Dedifferentiated amniotic fluid mesenchymal stem cell (primary cell): ENCODE results near the gene PLA2G4B.

Experiments
- DNase-seq: peaks from one replicate; pipeline ENCODE4 v3.0.0-alpha.2; 2016; ENCODE audit errors: extremely low spot score

PLA2G4B gene

DNA sequence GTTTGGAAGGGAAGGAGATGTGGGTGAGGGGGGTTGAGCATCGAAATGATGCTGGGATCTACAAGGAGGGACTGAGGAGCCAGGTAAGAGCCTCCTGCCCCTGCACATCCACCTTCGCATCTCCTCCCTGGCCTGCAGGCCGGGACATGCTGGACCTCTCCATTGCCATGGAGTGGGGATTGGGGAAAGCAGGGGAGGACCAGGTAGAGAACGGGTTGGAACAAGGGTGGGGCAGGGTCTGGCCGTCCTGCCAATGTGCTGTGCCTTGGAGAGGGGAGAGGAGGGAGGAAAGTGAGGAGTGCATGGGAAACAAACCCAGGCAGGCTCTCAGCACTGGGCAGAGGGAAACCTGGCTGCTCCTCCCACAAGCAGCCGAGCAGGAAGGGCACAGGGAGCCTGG, 10.6 kb downstream of the PLA2G4B start:
- DNase-seq: no peak

DNA sequence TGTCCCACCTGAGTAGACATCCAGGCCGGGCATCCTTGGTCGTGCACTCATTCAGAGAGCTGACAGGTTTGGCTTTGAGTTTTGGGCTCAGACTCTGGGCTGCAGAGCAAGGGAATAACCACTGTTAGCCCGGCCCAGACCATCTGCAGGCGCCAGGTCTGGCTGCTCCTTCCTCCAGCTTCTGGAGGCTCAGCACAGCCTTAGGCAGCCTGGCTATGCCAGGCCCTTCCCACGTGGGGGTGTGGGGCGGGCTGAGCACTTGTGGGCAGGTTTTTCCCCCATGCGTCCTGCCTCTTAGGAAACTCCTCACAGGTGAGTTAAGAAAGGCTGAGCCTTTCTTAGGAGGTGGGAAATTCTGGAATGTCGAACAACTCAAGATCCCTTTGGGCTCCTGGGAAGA, 11.2 kb downstream of the PLA2G4B start:
- DNase-seq: no peak

DNA sequence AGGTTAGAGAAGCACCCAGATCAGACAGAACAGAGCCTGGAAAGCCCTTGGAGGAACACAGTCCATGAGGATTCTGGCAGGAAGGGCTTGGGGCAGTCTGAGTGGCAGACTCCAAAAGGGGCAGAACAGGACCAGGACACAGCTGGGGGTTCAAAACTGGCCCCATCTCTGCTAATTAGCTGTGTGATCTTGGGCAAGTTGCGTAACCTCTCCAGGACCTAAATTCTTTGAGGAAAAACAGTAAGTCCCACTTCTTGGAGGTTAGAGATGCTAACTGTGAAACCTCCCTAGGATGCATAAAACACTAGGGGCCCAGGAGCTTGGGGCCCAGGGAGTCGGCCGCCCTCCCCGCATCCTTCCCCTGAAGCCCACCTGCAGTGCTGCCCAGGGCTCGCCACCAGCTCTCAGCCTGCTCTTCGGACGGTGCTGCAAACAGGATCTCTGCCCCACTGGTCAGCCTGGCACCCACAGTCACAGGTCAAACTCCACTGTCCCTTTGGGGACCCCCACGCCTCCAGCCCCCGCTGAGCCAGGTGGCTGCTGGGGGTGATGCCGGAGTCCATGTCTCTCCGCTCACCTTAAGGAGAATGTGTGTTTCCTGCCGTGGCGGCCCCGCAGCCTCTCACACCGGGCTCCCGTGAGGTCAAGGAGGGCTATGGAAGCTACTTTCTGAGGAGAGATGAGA, 12.0 kb downstream of the PLA2G4B start:
- DNase-seq: no peak

DNA sequence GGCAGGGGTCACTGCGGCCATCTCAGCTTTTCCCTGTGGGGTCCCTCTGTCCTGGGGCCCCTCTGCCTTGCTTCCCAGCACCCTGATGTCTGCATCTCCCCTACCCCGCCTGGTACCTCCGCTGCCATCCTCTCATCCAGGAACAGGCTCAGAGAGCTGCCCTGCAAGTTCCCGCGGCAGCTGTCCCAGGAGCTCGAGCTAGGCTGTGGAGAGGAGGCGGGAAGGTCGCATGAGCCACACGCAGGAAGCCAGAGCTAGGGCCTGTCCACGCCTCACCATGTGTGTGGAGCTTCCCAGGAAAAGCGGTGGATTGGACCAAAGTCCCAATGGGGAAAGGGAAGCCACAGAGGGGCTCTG, 12.5 kb downstream of the PLA2G4B start:
- no peak for DNase-seq

DNA sequence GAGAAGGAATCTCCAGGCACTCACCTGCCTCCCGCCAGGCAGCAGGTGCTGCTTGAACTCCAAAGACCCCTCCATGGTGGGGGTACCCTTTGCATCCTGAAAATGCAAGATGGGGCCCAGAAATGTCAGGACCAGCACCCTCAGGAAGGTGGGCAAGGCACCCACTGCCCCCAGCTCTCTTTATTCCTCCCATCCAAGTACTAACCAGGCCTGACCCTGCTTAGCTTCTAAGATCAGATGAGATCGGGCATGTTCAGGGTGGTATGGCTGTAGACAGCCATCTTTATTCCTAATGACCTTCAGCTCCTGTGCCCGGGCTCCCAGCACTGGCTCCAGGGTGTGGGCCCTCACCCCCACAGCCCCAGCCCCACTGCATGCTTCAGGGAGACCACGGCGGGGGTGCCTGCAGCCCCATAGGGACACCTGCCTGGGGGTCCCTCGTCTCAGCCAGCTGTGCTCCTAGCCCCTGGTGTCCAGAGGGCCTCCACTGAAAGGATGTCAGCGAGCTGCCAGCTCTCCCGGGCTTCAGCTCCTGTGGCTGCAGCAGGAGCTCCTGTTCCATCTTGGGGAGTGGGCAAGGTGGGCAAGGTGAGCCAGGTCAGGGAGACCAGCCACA, 13.2 kb downstream of the PLA2G4B start:
- no peak for DNase-seq

DNA sequence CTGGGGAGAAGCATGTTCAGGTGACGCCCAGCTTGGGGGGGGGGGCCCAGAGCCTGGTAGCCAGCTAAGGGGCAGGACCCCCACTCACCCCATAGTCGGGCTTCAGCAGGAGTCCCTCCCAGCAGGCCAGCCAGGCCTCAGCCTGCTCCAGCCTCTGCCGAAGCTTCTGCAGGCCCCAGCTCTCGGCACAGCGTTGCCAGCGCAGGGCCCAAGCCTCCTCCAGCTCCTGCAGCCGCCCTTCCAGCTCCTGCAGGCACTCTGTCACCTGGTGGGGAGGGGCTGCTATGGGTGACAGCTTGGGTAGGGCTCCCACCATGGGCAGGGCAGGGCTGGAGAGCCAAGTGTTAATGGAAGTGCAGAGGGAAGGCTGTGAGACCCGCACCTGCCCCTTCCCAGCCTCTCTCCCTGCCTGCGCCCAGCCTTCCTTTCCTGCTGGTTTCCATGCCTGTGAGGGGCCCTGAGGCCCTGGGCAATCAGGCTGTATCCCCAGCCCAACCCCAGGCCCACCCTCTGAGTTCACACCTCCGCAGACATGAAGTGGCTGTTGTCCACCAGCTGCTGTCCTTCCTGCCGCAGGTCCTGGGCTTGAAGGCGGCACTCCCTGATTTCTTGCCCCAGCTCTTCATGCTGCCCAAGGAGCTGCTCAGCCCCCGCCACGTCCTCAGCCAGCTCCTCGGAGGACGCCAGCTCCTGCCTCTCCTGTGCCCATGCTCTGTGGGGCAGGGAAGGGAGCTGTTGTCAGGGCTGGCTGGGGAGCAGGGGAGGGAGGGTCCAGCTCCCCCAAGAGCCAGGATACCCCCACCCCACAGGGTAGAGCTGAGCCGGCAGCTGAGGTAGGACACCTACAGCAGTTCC, 14.3 kb downstream of the PLA2G4B start:
- DNase-seq: no peak

DNA sequence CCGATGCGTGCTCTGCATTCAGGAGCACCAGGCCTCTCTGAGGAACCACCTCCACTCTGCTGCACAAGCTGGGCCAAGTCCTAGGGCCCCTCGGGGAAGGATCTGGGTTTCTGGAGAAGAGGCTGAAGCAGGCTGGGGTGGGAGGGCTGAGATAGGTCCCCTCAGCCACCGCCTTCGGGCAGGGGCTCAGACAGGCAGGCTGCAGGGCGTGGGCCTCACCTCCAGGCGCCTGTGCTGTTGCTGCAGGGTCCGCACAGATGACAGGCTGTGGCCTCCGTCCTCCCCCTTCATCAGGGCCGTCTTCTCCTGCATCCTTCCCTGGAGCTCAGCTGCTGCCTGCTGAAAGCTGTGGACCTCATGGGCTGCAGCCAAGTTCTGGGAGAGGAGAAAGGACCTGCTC, 15.2 kb downstream of the PLA2G4B start:
- no peak for DNase-seq

DNA sequence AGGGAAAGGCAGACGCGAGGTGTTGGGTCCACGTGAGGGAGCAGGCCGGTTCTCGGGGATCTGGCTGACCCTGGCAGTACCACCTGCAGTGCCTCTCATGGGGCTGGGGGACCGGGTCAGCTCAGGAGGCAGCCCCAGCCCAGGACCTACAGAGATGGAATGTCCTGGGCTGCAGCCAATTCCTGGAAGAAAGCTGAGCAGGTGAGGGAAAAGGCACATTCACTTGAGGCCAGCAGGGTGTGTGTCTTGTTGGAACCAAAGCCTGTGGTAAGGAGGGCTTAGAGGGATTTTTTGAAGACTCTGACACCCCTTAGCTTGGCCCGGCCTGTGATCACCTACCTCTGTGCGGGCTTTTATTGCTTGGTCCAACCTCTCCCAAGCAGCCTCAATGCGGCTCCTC, 15.8 kb downstream of the PLA2G4B start:
- DNase-seq: no peak

DNA sequence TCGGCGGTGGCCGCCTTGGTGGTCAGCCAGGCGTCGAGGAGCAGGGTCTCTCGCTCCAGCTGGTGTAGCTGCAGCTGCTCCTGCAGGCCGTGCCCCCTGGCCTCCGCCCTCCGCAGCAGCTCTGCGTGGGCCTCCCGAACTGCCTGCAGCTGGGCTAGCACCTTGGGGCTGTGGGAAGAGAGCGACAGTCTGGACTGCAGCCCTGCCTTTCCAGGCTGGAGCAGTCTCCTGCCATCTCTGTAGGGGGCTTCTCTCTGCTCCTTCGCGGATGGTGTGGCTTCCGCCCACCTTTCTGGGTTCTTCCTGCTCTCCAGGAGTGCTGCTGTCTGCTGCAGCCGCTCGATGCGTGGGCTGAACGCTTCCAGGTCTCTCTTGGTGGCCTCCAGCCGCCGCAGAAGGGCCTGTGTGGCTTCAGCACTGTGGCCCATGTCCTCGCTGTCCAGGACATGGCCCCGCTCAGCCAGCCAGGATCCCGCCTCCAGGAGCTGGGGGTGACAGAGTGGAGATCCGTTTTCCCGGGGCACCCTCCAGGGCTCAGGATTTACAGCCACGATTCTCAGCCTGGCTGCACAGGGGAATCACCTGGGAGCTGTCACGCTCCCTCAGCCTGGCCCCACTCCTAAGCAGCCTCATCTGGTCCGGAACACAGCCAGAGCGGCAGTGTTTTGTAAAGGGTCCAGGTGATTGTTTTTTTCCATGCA, 16.8 kb downstream of the PLA2G4B start:
- DNase-seq: no peak

DNA sequence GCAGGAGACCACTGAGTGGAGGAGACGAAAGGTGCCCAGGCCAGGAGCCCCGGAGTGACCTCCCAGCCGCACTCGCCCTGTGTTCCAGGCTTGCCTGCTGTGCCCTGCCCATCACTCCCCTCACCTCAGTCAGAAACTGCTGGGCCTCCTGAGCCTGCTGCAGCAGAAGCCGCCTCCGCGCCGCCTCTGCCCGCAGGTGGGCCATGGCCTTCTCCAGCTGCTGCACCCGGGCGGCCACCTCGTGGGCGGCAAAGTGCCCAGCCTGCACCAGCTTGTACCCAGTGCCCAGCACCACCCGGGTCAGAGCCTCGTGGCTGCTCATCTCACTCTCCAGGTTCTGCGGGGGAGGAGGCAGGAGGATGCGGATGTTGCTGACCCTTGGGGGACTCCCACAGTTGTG, 17.6 kb downstream of the PLA2G4B start:
- no peak for DNase-seq

DNA sequence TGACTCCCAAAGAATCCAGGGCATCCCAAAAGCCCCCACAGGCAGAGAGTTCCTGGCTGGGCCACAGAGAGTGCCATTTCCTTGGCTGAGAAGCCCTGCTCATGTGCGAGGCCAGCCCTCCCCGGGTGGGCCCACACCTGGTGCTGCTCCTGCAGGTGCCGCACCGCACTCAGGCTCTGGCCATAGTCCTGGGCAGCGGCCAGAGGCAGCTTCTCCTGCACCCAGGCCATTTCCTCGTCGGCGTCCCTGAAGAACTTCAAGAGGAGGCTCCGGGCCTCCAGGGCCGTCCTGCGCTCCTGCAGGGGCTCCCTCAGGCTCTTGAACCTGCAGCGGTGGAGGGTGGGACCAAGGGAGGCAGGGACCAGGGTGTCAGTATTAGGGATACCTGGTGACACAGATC, 18.1 kb downstream of the PLA2G4B start:
- DNase-seq: no peak

DNA sequence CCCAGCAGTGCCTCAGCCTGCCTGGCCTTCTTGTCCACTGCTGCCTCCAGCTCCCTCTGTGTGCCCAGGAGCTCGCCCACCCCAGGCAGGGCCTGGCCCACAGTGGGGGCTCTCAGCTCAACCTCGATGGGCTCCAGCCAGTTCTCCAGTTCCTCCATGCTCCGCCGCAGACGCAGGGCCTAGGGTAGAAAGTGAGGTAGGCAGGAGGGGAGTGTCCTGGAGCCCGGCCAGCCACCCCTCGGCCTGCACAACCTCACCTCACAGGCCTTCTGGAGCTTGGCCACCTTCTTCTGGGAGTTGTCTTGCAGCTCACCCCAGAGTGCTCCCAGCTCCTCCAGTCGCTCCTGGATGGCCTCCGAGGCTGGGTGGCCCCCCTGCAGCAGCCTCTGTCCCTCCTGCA, 18.7 kb downstream of the PLA2G4B start:
- DNase-seq: no peak

DNA sequence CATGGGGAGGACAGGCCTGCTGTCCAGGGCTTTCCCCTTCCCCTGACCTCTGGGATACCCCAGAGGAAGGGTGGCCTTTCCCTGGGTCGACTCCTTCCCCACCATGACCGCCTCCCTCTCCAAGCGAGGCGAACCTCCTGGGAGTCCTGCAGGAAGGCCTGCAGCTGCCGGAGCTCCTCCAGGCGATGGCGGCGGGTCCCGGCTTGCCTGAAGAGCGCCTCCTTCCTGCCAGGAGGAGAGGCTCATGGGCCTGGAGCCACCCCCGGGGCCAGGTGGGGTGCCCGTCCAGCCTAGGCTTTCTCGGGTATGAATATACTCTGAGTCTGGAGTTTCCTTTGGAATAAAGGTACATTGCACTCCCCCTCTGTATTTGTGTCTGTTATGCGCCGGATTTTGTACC, 20.1 kb downstream of the PLA2G4B start:
- DNase-seq: no peak

DNA sequence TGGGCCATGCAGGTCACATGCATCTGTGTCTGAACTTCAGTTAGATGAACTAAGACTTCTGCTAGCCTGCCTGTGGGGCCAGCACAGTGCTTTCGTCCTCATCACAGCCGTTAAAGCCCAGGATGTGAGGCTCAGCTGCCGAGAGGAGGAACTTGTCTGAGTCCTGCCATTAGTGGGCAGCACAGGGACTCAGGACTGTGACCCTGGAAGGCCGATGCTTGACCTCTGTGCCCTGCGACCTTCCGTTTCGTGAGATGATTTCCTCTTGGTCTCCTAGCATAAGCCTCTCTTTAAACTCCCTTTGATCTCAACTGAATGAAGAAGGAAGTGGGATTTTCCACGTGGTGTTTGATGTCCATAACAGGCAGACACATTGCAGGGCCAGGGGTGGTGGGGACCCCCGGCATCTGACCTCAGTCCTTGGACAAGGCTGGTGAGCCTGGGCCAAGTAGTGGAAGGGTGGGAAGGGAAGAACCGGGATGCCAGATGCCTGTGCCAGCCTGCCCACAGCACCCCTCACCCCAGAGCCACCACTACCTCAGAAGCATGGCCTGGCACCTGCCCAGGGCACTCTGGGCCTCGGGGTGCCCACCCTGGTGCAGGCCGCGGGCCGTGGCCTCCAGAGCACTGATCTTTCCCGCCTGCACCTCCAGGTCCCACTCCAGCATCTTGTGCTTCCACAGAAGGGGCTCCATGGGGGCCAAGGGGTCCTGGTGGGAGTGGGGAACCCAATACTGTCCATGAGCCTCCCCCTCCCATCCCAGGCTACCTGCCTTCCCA, 21.6 kb downstream of the PLA2G4B start:
- no peak for DNase-seq

DNA sequence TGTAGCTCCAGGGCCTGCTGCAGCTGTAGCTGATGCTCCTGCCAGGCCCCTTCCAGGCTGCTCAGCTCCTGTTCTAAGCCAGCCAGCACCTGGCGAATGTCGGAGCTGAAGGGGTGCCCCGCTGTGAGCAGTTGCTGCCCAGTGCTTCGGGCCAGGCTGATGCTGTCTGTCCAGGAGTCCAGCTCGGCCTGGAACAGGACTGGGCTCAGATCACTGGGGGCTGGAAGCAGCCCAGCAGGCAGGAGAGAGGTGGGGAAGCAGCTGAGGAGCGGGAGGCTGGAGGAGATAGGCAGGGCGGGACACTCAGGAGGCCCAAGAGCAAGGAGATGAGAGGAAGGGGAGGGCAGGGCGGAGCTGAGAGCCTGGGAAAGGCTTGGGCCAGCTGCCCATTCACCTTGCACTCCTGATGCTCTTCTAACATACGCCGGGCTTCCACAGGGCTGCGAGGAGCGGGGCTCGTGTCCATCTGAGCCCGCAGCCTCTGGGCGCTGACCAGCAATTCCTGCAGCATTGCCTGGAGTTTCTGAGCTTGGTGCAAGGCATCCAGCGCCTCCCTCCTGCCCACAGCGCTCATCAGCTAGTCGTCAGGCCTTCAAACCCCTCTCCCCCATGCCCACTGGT, 23.2 kb downstream of the PLA2G4B start:
- no peak for DNase-seq

DNA sequence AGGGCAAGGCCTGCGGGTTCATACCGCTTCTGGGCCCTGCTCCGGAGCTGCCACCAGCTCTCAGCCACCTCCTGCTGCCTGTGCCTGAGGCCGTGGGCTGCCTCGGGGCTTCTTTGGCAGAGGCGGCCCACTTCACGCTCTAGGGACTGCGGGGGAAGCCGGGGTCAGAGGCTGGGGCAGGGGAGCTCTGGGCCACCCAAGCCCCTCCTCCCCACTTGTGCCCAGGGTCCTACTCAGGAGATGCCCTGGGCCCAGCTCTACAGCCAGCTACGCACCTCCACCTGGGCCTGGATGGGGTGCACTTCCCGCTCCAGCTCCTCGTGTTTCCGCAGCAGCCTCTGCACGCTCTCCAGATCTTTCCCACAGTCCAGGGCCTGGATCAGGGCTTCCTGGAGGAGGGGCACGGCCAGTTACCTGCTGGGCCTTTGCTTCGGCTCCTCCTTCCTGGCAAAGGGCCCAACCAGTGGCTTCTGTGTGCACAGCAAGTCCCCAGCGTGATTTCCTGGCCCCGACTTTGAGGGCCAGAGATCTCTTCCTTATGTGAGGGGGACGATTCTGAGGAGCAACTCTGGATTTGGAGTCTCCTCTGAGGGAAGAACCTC, 24.0 kb downstream of the PLA2G4B start:
- DNase-seq: no peak

DNA sequence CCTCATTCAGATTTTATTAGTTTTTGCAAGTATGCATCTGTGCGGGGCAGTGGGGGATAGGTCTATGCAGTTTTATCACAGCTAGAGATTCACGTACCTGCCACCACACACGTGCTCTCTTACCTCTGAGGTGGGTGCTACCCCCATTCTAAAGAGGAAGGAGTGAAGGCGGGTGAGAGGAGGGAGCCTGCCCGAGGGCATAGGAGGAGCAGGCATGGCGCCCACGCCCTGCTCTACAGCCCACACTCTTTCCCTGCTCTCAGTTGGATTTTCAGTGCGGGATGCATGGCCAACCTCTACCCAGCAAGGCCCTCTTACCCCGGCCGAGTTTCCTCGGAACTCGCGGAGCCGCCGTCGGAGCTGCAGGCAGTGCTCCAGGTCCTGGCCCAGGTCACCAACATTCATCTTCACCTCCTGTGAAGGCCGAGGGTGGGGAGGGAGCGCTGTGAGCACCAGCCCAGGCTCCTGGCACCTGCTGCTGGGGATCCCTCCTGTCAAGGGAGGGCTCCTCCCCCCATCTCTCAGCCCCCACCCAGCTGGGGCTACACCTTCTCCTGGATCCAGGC, 26.9 kb downstream of the PLA2G4B start:
- DNase-seq: no peak

DNA sequence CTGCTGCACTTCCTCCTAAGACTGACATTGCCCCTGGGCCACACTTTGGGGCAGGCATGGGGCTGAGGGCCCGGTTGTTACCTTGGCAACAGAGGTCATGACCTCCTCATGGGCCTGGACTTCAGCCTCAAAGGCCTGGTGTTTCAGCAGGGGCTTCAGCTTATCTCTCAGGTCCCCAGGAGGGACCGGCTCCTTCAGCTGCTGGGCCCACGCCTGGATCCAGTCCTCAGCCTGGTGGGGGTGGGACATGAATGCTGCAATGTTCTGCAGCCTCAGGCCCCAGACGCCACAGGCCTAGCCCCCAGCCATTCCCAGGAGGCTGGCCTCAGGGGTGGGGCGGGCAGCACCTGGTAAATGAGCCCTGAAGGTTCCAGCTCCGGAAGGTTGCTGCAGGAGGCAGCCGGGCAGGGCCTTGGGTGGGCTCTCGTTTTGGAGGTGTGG, 27.6 kb downstream of the PLA2G4B start:
- DNase-seq: no peak

DNA sequence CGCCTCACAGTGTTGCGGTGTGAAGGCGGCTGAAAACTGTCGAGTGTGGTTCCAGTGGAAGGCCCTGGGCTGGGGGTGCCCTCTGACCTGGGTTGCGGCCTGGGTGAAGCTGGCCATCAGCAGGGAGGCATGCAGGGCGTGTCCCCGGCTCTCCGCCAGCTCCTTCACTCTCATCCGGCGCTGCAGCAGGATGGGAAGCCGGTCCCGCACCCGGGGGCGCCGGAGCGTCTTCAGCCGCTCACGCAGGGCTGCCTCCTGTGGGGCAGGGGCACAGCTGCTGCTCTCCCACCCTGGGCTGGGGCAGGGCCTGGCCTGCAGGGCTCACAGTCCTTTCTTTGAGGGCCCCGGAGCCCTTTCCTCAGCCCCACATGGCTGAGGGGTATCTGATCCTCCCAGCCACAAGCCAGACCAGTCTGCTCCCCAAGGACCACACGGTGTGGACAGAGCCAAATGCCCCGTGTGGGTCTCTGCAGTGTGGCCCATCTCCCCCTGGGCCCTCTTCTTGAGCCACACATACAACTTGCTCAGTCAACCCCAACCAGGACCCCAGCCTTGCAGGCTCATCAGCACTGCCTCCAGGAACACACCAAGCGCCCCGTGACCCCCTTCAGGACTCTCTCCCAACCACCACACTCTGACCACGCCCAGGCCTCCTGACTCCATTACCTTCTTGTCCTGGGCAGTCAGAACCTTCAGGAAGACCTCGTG, 28.4 kb downstream of the PLA2G4B start:
- DNase-seq: no peak

DNA sequence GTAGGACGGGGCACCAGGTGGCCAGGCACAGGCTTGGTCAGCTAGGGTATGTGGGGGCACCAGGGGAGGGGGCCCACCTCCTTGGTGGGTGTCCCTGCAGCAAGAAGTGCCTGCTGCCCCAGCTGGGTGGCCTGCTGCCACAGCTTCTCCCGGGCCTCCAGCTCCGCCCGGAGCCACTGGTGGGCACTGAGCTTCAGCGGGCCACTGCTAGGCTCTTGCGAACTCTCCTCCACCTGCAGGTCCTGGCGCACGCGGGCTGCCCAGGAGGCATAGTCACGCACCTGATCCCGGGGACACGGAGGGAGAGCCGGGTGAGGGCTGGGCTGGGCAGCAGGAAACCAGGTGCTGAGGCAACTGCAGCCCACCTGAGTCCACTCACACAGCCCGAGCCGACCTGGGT, 29.7 kb downstream of the PLA2G4B start:
- no peak for DNase-seq
